GM19238 (cell line): Measurements from ENCODE around the gene MPZL2.

Experiments used
- DNase-seq: peaks from one replicate; pipeline ENCODE4 v3.0.0; 2011; ENCODE audit warnings: low spot score; ENCODE audit not compliant: insufficient read length

Gene MPZL2

DNA sequence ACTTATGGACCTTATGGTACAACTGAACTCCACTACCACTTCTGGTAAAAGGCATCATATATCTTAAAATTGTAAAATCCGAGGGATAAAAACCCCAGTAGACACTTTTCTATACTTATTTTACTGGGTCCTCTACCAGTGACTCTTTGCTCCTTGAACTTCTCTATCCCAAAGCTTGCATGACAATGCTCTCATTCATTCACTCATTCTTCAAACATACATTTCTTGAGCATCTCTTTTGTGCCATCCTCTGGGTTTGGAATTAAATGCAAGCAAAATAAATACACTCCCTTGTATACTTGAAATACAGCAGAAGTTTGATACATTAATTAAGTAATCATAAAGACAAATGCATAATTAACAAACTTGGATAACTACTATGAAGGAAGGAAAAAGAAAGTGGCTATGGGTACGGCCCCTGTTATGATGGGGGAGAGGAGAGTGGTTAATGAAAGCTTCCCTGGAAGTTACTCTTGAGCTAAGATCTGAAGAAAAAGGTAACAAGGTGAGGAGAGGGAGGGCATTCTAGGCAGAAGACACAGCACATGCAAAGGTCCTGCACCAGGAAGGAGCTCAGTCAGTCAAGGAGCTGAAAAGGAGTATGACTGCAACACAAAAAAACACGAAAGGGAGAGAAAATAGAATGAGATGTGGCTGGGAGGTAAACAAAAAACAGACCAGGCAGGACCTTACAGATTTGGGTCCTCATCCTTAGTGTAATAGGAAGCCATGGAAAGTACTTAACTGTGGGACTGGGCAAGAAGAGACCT lies 19.9 kb downstream of the MPZL2 start:
- no peak for DNase-seq

GRCh38 chr11:118243161-118243560 lies 20.9 kb downstream of the MPZL2 start:
- DNase-seq: no peak

- DNase-seq: no peak
These were observed 22.4 kb downstream of the MPZL2 start for GRCh38 chr11:118241764-118242098.

DNA sequence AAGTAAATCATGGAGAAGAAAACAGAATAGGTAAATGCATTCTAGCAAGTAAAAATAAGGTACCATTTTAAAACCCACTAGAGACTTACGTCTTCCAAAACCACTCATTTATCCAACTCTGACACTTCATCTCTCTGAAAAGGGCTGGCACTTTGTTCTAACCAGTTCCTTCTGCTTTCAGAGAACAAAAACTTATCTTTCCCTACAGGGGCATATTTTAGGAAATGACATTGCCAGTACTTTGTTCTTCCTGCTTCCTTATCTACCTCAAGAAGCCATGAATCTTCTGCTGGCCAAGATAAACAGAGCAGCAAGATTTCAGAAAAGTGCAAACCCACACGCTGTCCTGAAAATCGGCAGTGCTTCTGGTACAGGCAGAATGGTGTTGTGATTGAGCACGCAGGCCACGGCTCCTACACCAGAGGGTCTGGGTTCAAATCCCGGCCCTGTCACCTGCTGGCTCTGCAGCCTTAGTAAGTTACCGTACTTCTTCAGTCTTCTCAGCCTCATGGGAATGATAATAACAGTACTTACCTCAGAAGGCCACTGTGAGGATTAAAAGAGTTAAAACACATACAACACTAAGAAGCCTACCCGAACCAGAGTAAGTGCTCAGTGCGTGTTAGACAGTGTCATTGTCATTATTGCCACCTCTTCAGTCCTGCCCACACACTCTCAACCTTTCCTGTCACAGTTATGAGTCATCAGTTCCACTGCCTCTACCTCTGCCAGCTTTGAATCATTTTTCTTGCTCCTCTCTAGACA lies 22.9 kb downstream of the MPZL2 start:
- no peak for DNase-seq

GRCh38 chr11:118239509-118240205 lies 24.4 kb downstream of the MPZL2 start:
- no peak for DNase-seq

GRCh38 chr11:118238929-118239328 lies 25.2 kb downstream of the MPZL2 start:
- no peak for DNase-seq

GRCh38 chr11:118238421-118238820 lies 25.7 kb downstream of the MPZL2 start:
- no peak for DNase-seq

DNA sequence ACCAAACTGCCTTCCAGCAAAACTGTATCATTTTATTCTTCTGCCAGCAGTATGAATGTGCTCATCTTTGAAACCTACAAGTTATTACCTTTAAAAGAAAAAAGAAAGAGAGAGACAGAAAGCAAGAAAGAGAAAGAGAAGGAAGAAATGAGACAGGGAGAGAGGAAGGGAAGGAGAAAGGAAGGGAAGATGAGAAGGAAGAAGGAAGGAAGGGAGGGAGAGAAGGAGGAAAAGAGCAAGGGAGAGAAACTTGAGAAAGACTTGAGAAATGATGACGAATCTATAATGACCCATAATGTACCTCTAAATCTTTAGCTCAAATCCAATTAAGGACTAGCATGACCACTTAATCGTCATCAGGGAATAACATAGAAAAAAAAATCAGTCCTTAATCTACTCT lies 27.9 kb downstream of the MPZL2 start:
- DNase-seq: no peak

- DNase-seq: no peak
These were observed 29.3 kb downstream of the MPZL2 start for GRCh38 chr11:118234833-118235232.

GRCh38 chr11:118233850-118234249 lies 30.2 kb downstream of the MPZL2 start:
- DNase-seq: no peak

DNA sequence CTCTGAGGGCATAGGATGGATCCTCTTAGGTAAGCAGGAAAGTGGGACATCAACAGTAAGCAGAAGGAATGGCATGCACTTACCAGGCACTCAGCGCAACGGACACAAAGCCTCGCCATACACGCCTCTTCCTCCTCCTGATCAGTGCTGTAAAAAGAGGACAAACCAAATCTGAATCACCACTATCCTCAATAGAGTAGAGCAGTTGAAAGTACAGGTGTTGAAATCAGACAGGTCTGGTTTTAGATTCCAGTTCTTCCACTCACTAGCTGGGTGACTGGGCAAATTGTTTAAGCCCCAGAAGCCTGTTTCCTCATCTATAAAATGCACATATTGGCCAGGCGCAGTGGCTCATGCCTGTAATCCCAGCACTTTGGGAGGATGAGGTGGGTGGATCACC lies 30.7 kb downstream of the MPZL2 start:
- DNase-seq: no peak

DNA sequence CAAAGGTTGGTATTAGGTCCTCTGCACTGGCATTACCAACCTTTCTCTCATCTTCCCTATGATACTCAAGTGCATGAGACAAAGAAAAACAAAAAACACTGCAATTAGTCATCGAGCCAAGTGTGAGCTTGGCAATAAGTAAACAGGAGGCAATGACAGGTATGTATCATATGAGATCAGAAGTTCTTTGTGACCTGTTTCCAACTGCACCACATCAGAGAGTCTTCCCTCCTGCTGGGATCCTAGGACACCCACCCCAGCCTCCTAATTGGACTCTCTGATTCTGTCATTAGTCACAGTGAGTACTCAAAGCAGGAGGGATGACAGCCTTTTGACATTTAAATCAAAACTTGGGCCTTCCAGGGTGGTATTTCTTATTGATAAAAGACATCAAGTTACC lies 31.4 kb downstream of the MPZL2 start:
- no peak for DNase-seq

GRCh38 chr11:118231461-118231860 lies 32.6 kb downstream of the MPZL2 start:
- no peak for DNase-seq

- DNase-seq: no peak
These were observed 34.0 kb downstream of the MPZL2 start for GRCh38 chr11:118230088-118230487.

GRCh38 chr11:118229274-118229847 lies 34.7 kb downstream of the MPZL2 start:
- DNase-seq: no peak

DNA sequence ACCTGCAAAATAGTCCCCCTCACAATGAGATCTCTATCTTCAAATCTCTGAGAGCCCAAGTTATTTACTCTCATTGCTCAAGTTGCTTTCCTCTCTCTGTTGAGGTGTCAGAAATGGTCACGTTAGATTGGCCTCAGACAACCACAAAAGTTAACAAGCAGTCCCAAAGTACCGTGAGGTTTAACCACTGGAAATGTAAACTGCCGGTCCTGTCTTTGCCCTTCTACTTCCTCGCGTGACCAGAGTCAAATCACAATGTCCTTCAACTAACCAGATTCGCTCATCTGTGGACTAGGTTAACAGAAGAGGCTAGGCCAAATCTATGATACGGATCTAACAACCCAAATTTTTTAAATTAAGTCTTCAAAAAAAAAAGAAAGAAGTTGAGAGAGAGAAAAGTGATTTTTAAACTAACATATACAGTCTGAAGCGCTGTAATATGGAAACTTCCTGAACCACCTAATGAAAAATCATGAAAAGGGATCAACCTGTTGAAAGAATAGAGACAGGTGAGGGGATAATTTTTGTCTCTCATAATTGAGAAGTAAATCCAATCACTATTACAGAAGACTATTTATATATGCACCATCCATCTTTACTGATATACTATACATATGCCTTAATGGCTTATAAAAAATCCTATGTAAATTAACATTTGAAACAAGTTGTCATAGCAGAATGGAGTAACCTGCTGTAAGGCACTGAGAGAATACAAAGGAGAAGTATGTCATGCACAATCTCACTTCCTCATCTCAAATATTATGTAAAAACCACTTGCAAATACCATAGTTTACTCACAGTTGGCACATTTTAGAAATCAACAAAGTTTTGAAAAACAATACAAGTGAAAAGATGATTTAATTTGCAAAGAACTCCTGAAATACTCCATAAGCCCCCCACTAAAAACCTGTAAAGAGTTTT lies 36.0 kb downstream of the MPZL2 start:
- no peak for DNase-seq

- no peak for DNase-seq
These were observed 37.3 kb downstream of the MPZL2 start for GRCh38 chr11:118226781-118227180.

DNA sequence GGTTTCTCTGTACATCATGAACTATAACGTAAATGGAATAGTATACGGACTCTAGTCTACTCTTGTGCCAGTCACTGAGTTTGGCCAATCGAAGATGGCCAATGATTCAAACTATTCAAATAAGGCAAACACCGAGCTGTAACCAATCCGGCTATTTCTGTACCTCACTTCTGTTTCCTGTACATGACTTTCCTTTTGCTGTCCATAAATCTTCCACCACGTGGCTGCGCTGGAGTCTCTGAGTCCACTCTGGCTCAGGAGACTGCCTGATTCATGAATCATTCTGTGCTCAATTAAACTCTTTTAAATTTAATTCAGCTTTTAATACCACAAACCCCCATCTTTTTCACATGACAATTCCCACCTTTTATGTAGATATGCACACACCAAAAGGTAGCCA lies 37.8 kb downstream of the MPZL2 start:
- no peak for DNase-seq

DNA sequence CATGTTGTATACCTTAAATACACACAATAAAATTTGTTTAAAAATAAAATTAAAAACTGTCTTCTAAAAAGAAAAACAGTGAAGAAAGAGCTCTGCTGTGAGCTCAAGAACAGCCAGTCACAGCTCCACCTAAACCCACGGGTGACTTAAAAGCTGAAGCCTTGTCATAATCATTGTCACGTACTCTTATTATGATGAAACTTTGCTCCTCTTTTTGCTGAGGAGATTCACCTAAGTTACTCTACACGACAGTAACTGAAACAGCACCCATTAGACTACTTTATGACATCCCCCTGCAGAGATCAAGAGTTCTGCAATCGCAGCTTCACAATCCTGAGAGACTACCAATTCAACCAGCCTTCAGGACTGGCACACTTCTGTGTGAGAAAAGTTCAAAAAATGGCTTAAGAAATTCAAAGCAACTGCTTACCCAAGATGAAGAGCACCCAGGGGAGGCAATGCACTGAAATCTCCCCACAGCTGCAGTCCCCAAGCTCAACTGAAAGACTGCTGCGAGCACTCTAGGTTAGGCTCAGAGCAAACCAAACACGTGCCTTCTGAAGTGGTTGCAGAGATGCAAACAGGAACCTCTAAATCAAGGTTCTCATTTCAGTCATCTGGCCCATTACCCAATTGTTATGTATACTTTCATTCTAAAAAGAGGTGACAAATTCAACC lies 39.4 kb downstream of the MPZL2 start, which contains the start of gene JAML:
Gene JAML, minus strand, starts transcription at position 501 of the 678 bp plus-strand sequence. CDS start 10,145 bp downstream, outside the sequence.
- peak; percentile 19 for DNase-seq

DNA sequence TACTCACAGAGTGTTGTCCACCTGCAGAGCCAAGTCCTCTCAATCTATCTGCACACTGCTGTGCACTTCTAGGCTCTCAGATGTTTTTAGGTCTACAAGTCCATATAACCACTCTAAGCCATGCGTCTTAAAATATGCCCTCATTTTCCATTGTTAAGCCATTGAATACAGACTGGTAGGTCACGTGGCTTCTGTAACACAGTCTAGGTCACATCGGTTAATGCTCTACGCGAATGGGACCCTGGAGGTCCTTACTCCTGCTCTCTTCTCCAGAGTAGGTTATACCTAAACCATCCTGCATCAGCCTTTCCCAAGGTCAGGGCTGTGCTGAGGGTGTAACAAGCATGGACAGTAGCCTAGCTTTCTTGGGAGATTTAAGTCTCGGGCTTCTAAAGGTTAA lies 40.1 kb downstream of the MPZL2 start:
- no peak for DNase-seq
